GM18517 (cell line): ENCODE results near the gene WDCP.
"Not testable (repeated sequence)": the region's sequence is repeated elsewhere in the genome, so short reads cannot be mapped to it uniquely, and the experiment has no call there.

Experiments
- ATAC-seq: cut with Tn5 transposase; IDR thresholded peaks from one replicate; pipeline ENCODE4 v1.9.1; 2021; ENCODE audit warnings: mild to moderate bottlenecking, moderate library complexity; ENCODE audit not compliant: unreplicated experiment

The WDCP gene

GRCh38 chr2:24072259-24072658 is 25.1 kb upstream of the WDCP start:
- ATAC-seq: no peak

- ATAC-seq: no peak
Measured at GRCh38 chr2:24065341-24065740, 18.1 kb upstream of the WDCP start.

- no peak for ATAC-seq
Measured at GRCh38 chr2:24058564-24059271, 11.5 kb upstream of the WDCP start.

- no peak for ATAC-seq
Measured at GRCh38 chr2:24055750-24056149, 8.6 kb upstream of the WDCP start.

GRCh38 chr2:24054366-24055010 is 7.3 kb upstream of the WDCP start:
- ATAC-seq: no peak

GRCh38 chr2:24052951-24053350 is 5.8 kb upstream of the WDCP start:
- no peak for ATAC-seq

- no peak for ATAC-seq
Measured at GRCh38 chr2:24051833-24052232, 4.6 kb upstream of the WDCP start.

- no peak for ATAC-seq
Measured at GRCh38 chr2:24050041-24050979, 3.1 kb upstream of the WDCP start.

- no peak for ATAC-seq
Measured at GRCh38 chr2:24049485-24050021, 2.4 kb upstream of the WDCP start, which contains the start of gene FKBP1B. FKBP1B (plus strand) TSS chr2:24049741; CDS start chr2:24049850, 109 bp downstream.

GRCh38 chr2:24048769-24049484 is 1.7 kb upstream of the WDCP start:
- no peak for ATAC-seq

- no peak for ATAC-seq
Measured at GRCh38 chr2:24047703-24048033, 477 bp upstream of the WDCP start.

GRCh38 chr2:24046599-24046929 is 627 bp downstream of the WDCP start:
- no peak for ATAC-seq

- no peak for ATAC-seq
Measured at GRCh38 chr2:24045511-24046508, 1.4 kb downstream of the WDCP start.

GRCh38 chr2:24043133-24043532 is 4.1 kb downstream of the WDCP start:
- not testable (repeated sequence) for ATAC-seq

- ATAC-seq: no peak
Measured at GRCh38 chr2:24040511-24040910, 6.7 kb downstream of the WDCP start.

GRCh38 chr2:24038786-24039499 is 8.2 kb downstream of the WDCP start:
- ATAC-seq: no peak

GRCh38 chr2:24026233-24026632 is 21.0 kb downstream of the WDCP start:
- no peak for ATAC-seq

- no peak for ATAC-seq
Measured at GRCh38 chr2:24024996-24025663, 22.1 kb downstream of the WDCP start.
